Neuron (in vitro differentiated cells): ENCODE measurements around the gene TMEM52.

Experiments used
- H2AFZ ChIP-seq: one replicate; pipeline ENCODE4 v1.6.1; 2013; ENCODE audit warnings: low read depth, mild to moderate bottlenecking, inconsistent platforms, low read length, moderate library complexity
- H3K27me3 ChIP-seq: one replicate; pipeline ENCODE4 v1.6.1; 2013; ENCODE audit warnings: low read length; ENCODE audit not compliant: insufficient read depth
- H3K36me3 ChIP-seq: one replicate; pipeline ENCODE4 v1.6.1; 2013; ENCODE audit warnings: low read length; ENCODE audit not compliant: insufficient read depth
- H3K4me1 ChIP-seq: one replicate; pipeline ENCODE4 v1.6.1; 2013; ENCODE audit warnings: low read length; ENCODE audit not compliant: insufficient read depth
- H3K4me3 ChIP-seq: 2 replicates; pipeline ENCODE4 v1.5.1; 2013; ENCODE audit warnings: mild to moderate bottlenecking, low read length, moderate library complexity
- H3K9me3 ChIP-seq: one replicate; pipeline ENCODE4 v1.6.1; 2013; ENCODE audit warnings: low read length

TMEM52 gene

GRCh38 chr1:1928231-1929101 lies 9.4 kb upstream of the TMEM52 start:
- Histone ChIP-seq H3K4me1 (no peaks in the 10 kb centered on the region), H3K36me3 (no peaks in the 10 kb centered on the region), H2AFZ (no peak overlapping the region), H3K4me3 (no peak overlapping the region), H3K27me3 (no peaks in the 10 kb centered on the region), H3K9me3 (peaks cover 4% of the 10 kb centered on the region)

GRCh38 chr1:1927751-1928150 lies 8.7 kb upstream of the TMEM52 start:
- Histone ChIP-seq H3K27me3 (no peaks in the 10 kb centered on the region), H3K4me1 (no peaks in the 10 kb centered on the region), H2AFZ (no peak overlapping the region), H3K4me3 (no peak overlapping the region), H3K9me3 (peaks cover 4% of the 10 kb centered on the region), H3K36me3 (no peaks in the 10 kb centered on the region)

DNA sequence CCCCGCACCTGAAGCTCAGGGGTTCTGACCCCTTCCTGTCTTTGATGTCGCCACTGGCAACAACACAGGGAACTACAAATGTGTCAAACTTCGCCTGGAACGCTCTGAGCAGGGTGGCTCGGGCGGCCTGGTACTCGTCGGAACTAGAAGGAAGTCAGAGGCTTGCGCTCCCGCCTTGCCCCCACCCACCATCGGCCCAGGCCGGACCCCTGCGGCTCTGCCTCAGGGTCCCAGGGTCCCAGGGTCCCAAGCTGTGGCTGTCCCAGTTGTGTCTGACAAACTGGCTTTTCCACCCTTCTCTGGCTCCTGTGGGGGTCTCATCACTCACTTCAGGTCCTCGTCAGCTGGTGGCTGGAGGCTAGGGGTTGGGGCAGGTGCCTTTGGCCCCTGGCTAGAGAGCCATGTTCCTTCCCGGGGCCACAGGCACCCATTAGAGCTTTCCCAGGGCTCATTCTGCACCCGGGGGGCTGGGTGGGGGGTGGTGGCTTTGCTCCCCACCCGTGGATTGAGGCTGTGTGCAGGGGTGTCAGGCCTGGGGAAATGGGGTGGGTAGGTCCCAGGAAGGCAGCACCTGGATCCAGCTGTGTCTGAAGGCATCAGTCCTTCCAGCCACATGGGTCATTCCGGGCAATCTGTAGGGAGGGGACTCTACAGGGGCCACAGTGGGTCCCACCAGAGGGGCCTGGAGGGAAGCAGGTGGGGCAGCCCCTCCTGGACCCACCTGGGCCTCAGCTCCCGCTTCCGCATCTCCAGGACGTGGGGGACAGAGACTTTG lies 8.0 kb upstream of the TMEM52 start:
- no peaks in the 10 kb centered on the region for H3K36me3 ChIP-seq
- H3K27me3 ChIP-seq, result no peaks in the 10 kb centered on the region
- H3K4me1 ChIP-seq, result no peaks in the 10 kb centered on the region
- H2AFZ ChIP-seq, result no peak overlapping the region
- no peak overlapping the region for H3K4me3 ChIP-seq
- H3K9me3 ChIP-seq, result peaks cover 4% of the 10 kb centered on the region

- no peaks in the 10 kb centered on the region for H3K36me3 ChIP-seq
- no peak overlapping the region for H2AFZ ChIP-seq
- no peaks in the 10 kb centered on the region for H3K27me3 ChIP-seq
- peaks cover 4% of the 10 kb centered on the region for H3K9me3 ChIP-seq
- no peak overlapping the region for H3K4me3 ChIP-seq
- no peaks in the 10 kb centered on the region for H3K4me1 ChIP-seq
These were observed 7.3 kb upstream of the TMEM52 start for GRCh38 chr1:1926346-1926811.

- H3K27me3 ChIP-seq, result no peaks in the 10 kb centered on the region
- H3K9me3 ChIP-seq, result peaks cover 4% of the 10 kb centered on the region
- H2AFZ ChIP-seq, result no peak overlapping the region
- no peaks in the 10 kb centered on the region for H3K36me3 ChIP-seq
- H3K4me3 ChIP-seq, result no peak overlapping the region
- H3K4me1 ChIP-seq, result no peaks in the 10 kb centered on the region
These were observed 6.6 kb upstream of the TMEM52 start for GRCh38 chr1:1925437-1926345.

DNA sequence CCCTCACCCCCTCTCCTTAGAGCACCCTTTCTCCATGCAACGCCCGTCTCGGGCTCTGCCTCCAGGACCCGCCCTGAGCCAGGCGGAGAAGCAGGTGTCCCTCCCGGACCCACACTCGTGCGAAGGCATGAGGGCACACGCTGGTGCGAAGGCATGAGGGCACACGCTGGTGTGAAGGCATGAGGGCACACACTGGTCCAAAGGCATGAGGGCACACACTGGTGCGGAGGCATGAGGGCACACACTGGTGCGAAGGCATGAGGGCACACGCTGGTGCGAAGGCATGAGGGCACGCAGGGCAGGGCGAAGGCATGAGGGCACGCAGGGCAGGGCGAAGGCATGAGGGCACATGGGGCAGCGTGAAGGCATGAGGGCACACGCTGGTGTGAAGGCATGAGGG lies 5.8 kb upstream of the TMEM52 start:
- Histone ChIP-seq H3K27me3 (no peaks in the 10 kb centered on the region), H2AFZ (no peak overlapping the region), H3K9me3 (peaks cover 4% of the 10 kb centered on the region), H3K4me1 (no peaks in the 10 kb centered on the region), H3K36me3 (no peaks in the 10 kb centered on the region), H3K4me3 (no peak overlapping the region)

DNA sequence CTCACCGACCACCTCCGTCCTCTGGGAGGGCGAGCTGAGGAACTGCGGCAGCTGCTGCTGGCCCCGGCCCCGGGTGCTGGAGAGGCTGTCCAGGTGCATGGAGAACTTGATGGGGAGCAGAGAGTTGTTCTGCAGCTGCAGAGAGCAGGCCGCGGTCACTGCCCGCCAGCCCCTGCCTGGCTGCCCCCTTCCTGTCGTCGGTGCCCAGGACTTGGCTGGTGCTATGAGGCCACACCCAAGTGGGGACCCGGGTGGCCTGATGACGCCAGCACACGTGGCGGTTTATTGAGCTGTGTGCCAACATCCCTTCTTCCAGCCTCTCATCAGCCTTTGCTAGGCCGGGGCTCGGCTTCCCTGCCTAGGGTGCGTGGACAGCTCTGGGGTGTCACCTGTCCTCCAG lies 5.3 kb upstream of the TMEM52 start:
- Histone ChIP-seq H3K36me3 (no peaks in the 10 kb centered on the region), H3K27me3 (no peaks in the 10 kb centered on the region), H3K4me3 (no peak overlapping the region), H3K4me1 (no peaks in the 10 kb centered on the region), H3K9me3 (peaks cover 4% of the 10 kb centered on the region), H2AFZ (no peak overlapping the region)

- Histone ChIP-seq H3K9me3 (peaks cover 4% of the 10 kb centered on the region), H3K27me3 (peaks cover 4% of the 10 kb centered on the region), H3K4me1 (peaks cover 3% of the 10 kb centered on the region), H3K36me3 (no peaks in the 10 kb centered on the region), H2AFZ (no peak overlapping the region), H3K4me3 (no peak overlapping the region)
These were observed 4.1 kb upstream of the TMEM52 start for GRCh38 chr1:1922956-1923833.

DNA sequence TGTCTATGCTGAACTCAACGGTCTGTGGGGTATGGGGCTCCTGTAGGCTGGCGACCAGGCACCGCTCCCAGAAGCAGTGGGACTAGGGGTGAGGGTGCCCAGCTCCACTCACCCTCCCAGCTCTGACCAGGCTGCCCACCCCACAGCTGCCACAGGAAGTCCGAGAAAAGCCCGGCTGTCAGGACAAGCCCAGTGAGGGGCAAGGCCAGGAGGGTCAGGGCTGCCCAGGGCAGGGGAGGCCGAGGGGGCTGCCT lies 3.5 kb upstream of the TMEM52 start:
- no peak overlapping the region for H2AFZ ChIP-seq
- peaks cover 10% of the 10 kb centered on the region for H3K27me3 ChIP-seq
- no peak overlapping the region for H3K4me3 ChIP-seq
- no peaks in the 10 kb centered on the region for H3K36me3 ChIP-seq
- peaks cover 2% of the 10 kb centered on the region for H3K9me3 ChIP-seq
- peaks cover 3% of the 10 kb centered on the region for H3K4me1 ChIP-seq

DNA sequence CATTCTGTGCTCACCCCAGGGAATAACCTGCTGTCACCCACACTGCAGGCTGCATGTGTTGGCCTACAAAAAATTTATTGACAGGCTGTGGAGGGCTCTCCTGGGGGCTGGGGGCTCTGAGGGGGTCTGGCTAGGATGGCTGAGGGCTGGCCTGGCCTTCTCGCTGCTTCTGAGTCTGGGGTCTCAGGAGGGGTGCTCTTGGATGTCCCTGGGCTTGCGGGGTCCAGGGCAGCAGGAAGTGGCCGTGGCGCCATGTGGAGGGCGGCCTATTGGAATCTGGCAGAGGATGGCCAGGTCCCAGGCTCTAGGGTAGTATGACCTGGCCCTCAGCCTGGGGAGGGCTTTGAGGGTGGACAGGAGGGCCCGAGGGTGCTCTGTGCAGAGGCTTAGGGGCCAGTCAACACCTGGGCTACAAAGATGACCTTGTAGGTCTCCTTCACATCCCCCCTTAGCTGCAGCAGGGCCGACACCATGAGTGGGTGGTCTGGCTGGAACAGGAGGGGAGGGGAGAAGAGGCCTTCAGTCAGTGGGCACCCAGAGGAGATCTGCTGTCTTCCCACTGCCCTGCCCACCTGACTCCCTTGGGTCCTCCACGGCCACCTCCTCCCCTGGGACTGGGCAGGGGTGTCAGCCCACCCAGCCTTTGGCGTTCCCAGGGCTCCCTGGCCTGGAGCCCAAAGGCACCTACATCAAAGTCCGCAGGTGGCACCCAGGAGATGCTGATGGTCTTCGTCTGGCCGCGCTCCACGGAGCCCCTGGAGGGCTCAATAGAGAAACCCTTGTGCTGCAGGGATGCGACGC lies 3.0 kb upstream of the TMEM52 start:
- Histone ChIP-seq H3K36me3 (no peaks in the 10 kb centered on the region), H3K4me1 (peaks cover 3% of the 10 kb centered on the region), H3K4me3 (no peak overlapping the region), H2AFZ (no peak overlapping the region), H3K9me3 (peaks cover 2% of the 10 kb centered on the region), H3K27me3 (peaks cover 14% of the 10 kb centered on the region)

GRCh38 chr1:1921459-1921862 lies 2.4 kb upstream of the TMEM52 start:
- Histone ChIP-seq H3K4me3 (no peak overlapping the region), H3K9me3 (peaks cover 2% of the 10 kb centered on the region), H3K4me1 (peaks cover 3% of the 10 kb centered on the region), H2AFZ (no peak overlapping the region), H3K27me3 (peaks cover 14% of the 10 kb centered on the region), H3K36me3 (no peaks in the 10 kb centered on the region)
